Bronchial epithelial cell (primary cell): ENCODE measurements around the gene FAM149B1. TPM values are rescaled to one million over a fixed set of nuclear protein-coding genes. Genes with fewer than 3 reads are reported as not detected.

Experiments used
- DNase-seq: peaks from one replicate; pipeline ENCODE4 v3.0.0-alpha.2; 2010; ENCODE audit warnings: low read depth
- FAIRE-seq: peaks from 2 replicates; lab custom pipeline; 2011; peaks lifted over from hg19 to GRCh38; lab: Jason Lieb, UNC
- H3K27me3 ChIP-seq: 2 replicates; pipeline ENCODE4 v1.5.1; 2011; ENCODE audit warnings: low read length; ENCODE audit not compliant: control insufficient read depth, insufficient read depth
- H3K36me3 ChIP-seq: 2 replicates; pipeline ENCODE4 v1.5.1; 2011; ENCODE audit warnings: low read length; ENCODE audit not compliant: control insufficient read depth, insufficient read depth
- H3K4me3 ChIP-seq: 2 replicates; pipeline ENCODE4 v1.5.1; 2011; ENCODE audit warnings: mild to moderate bottlenecking, low read depth, low read length, control low read depth
- total RNA-seq: library from RNA; depleted of rRNA; stranded (reverse); fragments of >200 nt; gene quantifications from 2 replicates; pipeline ENCODE4 v1.2.1, GENCODE V29; 2014
- TF ChIP-seq, protein P1 (sequence below): IDR thresholded peaks from 2 replicates; pipeline ENCODE4 v1.5.1; 2011; ENCODE audit warnings: mild to moderate bottlenecking, moderate library complexity, low read length, control low read depth, inconsistent platforms; ENCODE audit not compliant: insufficient read depth, severe bottlenecking

Gene FAM149B1
- total RNA-seq, 1 donor from 2014 or later = 17.6 TPM

- no peak for DNase-seq
- Histone ChIP-seq H3K36me3 (peaks cover 7% of the 10 kb centered on the region), H3K27me3 (no peaks in the 10 kb centered on the region), H3K4me3 (no peak overlapping the region)
- no peak for FAIRE-seq
- TF ChIP-seq, protein P1, sequence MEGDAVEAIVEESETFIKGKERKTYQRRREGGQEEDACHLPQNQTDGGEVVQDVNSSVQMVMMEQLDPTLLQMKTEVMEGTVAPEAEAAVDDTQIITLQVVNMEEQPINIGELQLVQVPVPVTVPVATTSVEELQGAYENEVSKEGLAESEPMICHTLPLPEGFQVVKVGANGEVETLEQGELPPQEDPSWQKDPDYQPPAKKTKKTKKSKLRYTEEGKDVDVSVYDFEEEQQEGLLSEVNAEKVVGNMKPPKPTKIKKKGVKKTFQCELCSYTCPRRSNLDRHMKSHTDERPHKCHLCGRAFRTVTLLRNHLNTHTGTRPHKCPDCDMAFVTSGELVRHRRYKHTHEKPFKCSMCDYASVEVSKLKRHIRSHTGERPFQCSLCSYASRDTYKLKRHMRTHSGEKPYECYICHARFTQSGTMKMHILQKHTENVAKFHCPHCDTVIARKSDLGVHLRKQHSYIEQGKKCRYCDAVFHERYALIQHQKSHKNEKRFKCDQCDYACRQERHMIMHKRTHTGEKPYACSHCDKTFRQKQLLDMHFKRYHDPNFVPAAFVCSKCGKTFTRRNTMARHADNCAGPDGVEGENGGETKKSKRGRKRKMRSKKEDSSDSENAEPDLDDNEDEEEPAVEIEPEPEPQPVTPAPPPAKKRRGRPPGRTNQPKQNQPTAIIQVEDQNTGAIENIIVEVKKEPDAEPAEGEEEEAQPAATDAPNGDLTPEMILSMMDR = no peak
Observed at GRCh38 chr10:73238990-73239566, 71.2 kb downstream of the FAM149B1 start.

DNA sequence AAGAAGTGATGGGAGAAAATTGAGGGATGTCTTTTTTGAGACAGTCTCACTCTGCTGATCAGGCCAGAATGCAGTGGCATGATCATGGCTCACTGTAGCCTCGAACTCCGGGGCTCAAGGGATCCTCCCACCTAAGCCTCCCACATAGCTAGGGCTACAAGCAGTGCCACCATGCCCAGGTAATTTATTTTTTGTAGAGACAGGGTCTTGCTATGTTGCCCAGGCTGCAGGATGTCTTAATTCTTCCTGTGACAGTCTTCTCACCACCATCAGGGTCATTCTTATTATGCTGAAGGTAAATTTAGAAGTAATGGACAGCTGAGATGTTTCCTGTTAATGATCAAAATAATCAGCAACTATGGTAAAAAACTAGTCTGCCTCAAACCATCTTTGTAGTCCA, 72.0 kb downstream of the FAM149B1 start:
- Histone ChIP-seq H3K27me3 (no peaks in the 10 kb centered on the region), H3K36me3 (peaks cover 5% of the 10 kb centered on the region), H3K4me3 (no peak overlapping the region)
- TF ChIP-seq, protein P1 = no peak
- FAIRE-seq (no peak), DNase-seq (no peak)

DNA sequence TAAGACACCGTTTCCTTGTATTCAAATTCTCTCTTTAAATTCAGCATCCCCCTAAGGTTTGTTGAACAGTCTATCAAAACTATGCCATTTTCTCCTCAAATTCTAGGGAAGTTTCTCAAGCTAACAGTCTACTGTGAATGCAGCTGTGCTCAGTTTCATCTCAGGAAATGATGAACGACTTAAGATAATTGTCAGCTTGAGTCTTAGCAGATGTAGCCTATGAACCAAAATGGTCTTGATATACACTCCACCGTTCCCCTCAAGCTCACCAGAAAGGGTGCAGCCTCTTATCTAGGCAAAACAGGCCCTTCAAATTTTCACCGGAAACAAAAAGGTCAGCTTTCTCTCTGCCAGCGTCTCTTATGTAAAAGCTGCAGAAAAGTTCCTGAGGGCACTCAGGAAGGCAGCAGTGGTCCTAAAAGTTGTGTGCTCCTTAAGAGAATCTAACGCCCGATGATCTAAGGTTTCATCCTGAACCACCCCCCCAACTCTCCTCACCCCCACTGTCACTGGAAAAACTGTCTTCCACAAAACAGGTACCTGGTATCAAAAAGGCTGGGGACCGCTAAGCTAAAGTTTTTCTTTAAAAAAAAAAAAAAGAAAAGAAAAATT, 77.1 kb downstream of the FAM149B1 start:
- H3K27me3 ChIP-seq = no peaks in the 10 kb centered on the region
- FAIRE-seq (no peak), DNase-seq (no peak)
- TF ChIP-seq, protein P1 = no peak
- peaks cover 3% of the 10 kb centered on the region for H3K36me3 ChIP-seq
- no peak overlapping the region for H3K4me3 ChIP-seq

DNA sequence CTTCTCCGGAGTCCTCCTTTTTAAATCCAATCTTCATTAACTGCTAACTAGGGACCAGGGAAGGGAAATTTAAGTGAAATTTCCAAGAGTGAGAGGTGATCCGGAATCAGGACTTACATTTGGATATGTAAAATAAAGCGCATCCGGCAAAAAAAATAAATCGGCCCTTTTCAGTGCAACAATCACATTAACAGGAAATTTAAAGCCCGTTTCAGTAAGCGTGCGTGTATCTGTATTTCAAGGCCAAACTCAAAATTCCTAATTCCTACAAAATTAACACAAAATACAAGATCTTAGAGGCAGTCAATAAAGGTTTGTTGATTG, 78.4 kb downstream of the FAM149B1 start:
- Histone ChIP-seq H3K4me3 (peak overlapping the region; percentile 86), H3K27me3 (no peaks in the 10 kb centered on the region), H3K36me3 (peaks cover 1% of the 10 kb centered on the region)
- TF ChIP-seq, protein P1 = no peak
- FAIRE-seq (no peak), DNase-seq (no peak)

- Histone ChIP-seq H3K4me3 (peak within 1 kb of the TSS; percentile 86), H3K36me3 (peaks cover 1% of the 10 kb centered on the region), H3K27me3 (no peaks in the 10 kb centered on the region)
- no peak for FAIRE-seq
- DNase-seq = peak; percentile 83
- TF ChIP-seq, protein P1 = peak; percentile 22
Observed at GRCh38 chr10:73246646-73247508, 79.0 kb downstream of the FAM149B1 start, which contains the start of gene DNAJC9. Gene DNAJC9 (minus strand): TSS chr10:73247255. CDS start chr10:73247189, 66 bp downstream.
